NCI-H69 (cell line): ENCODE data around the gene FKTN.
A peak's percentile ranks its signal among the peaks of the same experiment; 100 is the strongest.
"Not testable (repeated sequence)": the region's sequence is repeated elsewhere in the genome, so short reads cannot be mapped to it uniquely, and the experiment has no call there.

ENCODE experiments used
- DNase-seq: peaks from one replicate; lab custom pipeline; 2025; lab: John Stamatoyannopoulos, UW

Gene FKTN

DNA sequence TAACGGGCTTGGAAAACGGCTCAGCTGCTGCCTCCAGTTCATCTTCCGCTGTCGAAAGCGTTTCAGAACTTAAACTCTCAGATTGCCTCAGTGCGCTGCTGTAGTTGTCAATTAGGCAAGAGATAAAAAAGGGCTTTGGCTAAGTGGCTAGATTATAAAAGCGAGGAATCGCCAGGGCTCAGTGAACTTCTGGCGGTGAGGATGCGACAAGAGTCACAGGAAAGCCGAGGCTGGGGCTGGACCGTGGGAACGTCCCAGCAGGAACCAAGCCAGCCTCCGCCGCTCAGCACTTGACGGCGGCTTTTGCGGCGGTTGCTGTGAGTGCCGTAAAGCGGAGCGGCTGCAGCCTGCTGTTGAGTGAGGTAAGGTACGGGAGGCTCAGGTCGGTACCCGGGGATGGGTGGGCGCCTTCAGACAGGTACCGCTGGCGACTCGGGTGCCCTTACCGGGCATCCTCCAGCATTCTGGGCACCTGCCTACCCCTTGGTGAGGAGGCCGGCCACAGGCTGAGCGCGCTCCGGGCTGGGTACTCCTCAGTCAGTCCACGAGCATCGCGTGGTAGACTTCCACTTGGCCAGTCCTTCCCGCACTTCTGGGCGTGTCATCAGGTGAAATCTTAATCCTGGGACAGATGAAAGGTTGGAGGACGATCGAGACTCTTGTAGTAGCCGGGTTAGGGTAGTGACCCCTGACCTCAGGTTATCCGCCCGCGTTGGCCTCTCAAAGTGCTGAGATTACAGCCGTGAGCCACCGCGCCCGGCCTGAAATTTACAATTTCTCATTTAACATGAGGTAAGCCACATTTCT lies at the start of gene FKTN:
FKTN (plus strand) TSS at position 328 of the 807 bp plus-strand sequence. CDS start 16,902 bp downstream, outside the sequence.
- peak; percentile 95 for DNase-seq

DNA sequence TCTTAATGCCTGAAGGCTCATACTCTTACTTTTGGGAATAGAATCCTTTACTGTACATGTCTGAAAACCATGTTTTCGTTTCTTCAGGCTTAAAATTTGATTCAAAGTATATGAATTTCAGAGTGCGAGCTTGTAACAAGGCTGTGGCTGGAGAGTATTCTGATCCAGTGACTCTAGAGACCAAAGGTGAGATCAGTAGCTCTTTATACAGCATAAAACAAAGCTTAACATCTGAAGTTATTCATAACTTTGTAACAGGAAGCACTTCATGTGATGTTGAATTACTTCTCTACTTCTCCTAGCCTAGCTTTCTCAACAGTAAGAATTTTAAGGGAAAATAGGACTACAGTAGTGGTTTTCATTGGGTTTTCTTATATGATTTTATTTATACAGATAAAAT lies 49.4 kb upstream of the FKTN start:
- no peak for DNase-seq

DNA sequence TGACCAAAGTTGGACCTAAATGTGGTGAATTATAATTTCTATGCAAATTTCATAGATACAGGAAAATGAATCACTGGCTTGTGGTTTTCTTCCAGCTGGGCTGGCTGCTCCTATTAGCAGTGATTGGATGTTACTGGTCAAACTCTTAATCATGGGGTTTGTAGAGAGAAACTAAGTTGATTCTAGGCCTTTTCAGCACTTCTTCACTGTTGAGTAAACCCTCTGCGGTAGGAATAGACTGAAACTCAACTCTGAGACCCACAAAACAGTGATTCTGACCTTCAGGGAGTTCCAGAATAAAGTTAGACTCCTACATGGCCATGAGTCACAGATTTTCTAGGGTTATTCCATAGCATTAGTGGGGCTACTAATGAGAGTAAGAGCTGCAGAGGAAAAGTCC lies 47.9 kb upstream of the FKTN start:
- DNase-seq = no peak

DNA sequence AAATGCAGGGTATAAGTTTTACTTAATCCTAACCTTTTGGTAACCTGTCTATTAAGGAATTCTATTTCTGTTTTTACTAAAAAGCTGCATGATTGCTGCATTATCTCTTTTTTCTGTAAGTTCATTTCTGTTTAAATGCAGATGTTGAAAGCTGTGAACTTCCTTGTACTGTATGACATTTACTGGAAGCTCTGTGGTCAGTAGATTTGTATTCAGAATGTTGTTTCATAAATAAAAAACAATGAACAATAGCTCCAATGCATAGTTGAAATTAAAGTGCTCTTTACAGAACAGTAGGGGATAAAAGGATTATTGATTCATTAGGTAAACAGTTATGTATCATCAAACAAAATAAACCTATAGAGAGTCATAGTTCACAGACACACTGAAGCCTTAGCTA lies 46.5 kb upstream of the FKTN start:
- DNase-seq = no peak

DNA sequence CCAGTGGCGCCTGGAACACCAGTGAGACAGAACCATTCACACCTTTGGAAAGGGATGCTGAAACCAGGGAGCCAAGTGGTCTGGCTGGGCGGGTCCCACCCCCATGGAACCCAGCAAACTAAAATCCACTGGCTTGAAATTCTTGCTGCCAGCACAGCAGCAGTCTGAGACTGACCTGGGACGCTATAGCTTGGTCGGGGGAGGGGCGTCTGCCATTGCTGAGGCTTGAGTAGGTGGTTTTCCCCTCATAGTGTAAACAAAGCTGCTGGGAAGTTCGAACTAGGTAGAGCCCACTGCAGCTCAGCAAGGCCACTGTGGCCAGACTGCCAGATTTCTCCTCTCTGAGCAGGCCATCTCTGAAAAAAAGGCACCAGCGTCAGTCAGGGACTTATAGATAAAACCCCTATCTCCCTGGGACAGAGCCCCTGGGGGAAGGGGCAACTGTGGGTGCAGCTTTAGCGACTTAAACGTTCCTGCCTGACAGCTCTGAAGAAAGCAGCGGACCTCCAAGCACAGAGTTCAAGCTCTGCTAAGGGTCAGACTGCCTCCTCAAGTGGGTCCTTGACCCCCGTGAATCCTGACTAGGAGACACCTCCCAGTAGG lies 42.0 kb upstream of the FKTN start:
- DNase-seq = no peak

DNA sequence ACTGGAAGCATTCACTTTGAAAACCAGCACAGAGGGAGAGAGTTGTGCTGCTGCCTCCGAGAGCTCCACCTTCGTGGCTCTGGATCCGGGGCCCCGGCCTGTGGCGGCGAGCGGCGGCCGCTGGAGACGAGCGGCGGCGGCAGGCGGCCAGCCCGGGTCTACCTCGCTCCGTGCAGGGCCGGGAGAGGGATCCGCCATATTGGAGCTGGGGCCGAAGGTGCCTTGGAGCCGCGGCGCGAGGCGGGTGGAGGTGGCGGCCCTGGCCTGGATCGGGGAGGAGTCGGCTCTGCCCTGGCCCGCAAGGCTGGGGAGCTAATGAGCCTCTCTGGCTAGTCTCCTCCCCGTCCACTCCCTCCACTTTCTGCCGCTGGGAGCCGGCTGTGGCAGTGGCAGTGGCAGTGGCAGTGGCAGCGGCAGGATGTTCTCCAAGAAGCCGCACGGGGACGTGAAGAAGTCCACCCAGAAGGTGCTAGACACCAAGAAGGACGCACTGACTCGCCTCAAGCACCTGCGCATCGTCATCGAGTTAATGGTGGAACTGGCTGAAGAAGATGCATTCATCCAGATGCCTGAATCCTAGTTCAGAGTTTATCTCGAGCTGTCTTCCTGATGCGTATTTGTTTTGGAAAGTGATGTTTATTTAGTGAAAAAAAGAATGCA lies 38.1 kb upstream of the FKTN start:
- peak; percentile 17 for DNase-seq

DNA sequence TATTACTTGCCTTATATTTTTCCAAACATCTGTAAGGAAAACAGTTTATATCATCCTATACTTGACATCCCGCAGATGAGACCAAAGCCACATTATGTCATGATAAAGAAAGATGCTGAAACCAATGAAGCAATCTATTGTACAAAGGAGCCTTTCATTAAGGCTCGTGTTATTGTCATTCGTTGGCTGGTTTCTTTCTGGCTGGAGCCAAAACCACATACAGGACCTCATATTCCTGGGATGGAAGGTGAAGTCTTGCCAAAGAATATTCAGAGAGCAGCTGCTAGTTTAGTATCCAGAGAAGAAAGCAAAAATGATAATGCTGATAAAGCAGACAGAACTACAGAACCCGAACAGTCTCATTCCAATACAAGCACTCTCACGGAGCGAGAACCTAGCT lies 36.9 kb upstream of the FKTN start:
- DNase-seq = not testable (repeated sequence)

DNA sequence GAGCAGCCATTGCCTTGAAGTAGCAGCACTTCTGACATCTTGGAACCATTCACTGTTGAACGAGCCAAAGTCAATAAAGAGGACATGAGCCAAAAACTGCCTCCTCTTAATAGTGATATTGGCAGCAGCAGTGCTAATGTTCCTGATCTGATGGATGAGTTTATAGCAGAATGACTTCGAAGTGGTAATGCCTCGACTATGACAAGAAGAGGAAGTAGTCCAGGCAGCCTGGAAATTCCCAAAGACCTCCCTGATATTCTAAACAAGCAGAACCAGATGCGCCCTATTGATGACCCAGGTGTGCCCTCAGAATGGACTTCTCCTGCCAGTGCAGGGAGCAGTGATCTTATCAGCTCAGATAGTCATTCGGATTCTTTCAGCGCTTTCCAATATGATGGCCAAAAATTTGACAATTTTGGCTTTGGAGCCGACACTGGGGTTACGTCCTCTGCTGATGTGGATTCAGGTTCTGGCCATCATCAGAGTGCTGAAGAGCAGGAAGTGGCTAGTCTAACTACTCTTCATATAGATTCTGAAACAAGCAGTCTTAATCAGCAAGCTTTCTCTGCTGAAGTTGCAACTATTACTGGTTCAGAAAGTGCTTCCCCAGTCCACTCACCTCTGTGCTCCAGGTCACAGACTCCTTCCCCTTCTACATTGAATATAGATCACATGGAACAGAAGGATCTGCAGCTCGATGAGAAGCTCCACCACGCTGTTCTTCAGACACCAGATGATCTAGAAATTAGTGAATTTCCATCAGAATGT lies 35.1 kb upstream of the FKTN start:
- not testable (repeated sequence) for DNase-seq

DNA sequence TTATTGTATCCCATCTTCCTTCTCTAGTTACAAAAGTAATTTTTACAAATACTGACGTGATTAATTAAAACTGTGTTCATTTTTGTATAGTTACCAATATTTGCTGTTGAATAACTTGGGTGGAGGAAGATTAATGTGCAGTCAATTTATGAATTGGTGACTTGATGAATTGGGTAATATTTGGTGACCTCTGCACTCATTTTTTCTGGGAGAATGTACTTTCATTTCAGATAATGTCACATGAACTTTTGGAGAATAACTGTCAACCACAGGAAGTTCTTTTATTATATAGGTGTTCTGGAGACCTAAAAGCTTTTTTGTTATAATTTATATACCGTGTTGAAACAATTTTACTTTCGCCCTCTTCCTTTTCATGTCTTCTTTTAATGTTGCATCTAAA lies 26.4 kb upstream of the FKTN start:
- DNase-seq = no peak

DNA sequence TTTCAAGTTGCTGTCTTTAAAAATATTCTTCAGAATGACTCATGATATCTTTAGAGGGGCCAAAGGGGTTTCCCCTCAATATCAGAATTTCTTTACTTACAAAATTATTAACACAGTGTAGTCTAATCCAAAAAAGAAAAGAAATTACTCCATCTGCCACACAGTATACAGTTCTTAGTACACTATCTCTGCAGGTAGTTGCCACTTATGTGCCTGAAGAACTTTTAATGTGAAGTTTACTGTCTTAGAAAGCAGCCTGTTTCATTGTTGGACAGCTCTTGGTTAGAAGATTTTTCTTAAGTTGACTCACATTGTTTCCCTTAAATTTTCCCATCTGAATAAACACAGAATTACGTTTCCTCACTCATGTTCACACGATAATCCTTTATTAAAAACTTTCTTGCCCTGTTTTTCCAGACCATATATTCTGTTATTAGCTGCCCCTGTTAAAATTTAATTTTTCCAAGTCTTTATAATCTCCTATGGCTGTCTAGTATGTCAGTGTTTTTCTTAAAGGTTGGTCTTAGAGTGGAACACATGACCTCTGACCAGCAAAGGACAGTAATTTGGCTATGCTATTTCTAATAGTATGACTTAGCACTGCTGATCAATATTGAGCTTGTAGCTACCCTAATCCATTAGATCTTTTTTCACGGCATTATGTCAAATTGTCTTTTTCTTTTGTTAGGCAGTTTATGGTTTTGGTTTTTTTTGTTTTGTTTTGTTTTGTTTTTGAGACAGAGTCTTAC lies 21.8 kb upstream of the FKTN start:
- no peak for DNase-seq

DNA sequence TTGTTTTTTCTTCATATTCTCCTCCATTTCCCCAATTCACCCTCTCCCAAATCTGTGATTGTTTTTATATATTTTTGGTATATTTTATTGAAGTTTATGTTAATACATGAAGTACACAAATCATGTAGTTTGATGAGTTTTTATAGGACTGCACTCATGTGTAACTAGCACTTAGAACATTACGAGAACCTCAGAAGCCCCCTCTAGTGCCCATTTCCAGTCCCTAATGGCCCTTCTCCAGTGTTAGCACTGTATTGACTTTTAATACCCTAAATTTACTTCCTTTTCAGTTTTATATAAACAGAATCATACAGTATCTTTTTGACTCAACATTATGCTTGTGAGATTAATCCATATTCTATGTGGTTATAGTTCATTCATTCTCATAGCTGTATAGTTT lies 18.5 kb upstream of the FKTN start:
- no peak for DNase-seq

DNA sequence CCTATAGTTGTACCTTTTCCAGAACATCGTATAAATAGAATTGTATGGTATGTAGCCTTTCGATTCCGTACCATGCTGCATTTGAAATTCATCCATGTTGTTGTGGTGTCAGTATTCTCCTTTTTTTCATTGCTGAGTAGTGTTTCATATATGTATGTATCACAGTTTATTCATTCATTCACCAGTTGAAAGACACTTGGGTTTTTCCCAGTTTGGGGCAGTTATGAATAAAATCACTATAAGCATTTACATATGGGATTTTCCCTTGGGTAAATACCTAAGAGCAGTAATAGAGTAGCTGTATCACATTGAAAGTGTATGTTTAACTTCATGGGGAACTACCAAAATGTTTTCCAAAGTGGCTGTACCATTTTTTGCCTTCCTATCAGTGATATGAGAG lies 16.1 kb upstream of the FKTN start:
- no peak for DNase-seq

DNA sequence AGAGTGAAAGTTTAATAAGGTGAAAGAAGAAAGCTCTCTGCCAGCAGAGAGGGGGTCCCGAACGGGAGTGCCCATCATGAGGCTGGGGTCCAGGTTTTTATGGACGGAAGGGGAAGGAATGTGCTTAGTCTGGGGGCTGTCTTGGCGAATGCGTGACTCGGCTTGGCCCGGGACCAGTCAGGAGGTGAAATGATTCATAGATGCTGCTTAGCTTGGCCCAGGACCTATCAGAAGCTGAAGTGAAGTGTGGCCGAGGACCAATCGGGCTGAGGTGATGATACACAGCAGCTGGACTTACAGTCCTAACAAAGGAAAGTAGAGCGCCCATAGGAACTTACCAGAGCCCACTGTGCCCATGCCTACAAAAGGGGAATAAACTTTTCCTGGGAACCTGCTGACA lies 3.9 kb upstream of the FKTN start:
- no peak for DNase-seq

DNA sequence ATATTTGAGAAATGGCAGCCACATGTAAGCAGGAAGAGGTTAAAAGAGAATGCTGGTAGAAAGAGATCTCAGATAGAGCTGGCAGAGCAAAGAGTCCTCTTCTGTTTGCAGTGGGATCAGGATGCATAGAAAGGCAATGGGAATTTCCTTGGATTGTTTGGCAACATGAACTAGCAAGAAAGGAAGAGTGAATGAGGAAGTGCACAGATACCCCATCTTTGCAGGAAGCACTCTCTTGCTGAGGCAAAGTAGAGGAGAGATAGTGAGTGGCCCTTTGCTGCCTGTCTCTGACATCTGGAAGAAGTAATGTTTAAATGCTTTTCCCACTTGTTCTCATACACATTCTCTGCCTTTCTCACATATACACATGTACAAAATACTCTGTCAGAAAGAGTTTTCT lies 14.5 kb downstream of the FKTN start:
- DNase-seq = no peak

DNA sequence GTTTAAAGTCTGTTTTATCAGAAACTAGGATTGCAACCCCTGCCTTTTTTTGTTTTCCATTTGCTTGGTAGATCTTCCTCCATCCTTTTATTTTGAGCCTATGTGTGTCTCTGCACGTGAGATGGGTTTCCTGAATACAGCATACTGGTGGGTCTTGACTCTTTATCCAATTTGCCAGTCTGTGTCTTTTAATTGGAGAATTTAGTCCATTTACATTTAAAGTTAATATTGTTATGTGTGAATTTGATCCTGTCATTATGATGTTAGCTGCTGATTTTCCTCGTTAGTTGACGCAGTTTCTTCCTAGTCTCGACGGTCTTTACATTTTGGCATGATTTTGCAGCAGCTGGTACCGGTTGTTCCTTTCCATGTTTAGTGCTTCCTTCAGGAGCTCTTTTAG lies 22.0 kb downstream of the FKTN start:
- DNase-seq = not testable (repeated sequence)

DNA sequence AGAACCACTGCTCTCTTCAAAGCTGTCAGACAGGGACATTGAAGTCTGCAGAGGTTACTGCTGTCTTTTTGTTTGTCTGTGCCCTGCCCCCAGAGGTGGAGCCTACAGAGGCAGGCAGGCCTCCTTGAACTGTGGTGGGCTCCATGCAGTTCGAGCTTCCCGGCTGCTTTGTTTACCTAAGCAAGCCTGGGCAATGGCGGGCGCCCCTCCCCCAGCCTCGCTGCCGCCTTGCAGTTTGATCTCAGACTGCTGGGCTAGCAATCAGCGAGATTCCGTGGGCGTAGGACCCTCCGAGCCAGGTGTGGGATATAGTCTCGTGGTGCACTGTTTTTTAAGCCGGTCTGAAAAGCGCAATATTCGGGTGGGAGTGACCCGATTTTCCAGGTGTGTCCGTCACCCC lies 23.6 kb downstream of the FKTN start:
- not testable (repeated sequence) for DNase-seq

DNA sequence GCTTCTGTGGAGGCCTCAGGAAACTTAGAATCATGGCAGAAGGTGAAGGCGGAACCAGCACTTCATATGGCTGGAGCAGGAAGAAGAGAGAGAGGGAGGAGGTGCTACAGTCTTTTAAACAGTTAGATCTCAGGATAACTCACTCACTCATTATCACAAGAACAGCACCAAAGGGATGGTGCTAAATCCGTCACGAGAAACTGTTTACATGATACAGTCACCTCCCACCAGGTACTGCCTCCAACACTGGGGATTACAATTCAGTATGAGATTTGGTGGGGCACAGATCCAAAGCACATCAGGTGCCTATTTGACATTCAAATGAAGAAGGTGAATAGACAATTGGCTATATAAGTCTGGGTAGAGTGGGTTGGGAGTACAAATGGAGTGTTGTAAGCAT lies 35.2 kb downstream of the FKTN start:
- no peak for DNase-seq

DNA sequence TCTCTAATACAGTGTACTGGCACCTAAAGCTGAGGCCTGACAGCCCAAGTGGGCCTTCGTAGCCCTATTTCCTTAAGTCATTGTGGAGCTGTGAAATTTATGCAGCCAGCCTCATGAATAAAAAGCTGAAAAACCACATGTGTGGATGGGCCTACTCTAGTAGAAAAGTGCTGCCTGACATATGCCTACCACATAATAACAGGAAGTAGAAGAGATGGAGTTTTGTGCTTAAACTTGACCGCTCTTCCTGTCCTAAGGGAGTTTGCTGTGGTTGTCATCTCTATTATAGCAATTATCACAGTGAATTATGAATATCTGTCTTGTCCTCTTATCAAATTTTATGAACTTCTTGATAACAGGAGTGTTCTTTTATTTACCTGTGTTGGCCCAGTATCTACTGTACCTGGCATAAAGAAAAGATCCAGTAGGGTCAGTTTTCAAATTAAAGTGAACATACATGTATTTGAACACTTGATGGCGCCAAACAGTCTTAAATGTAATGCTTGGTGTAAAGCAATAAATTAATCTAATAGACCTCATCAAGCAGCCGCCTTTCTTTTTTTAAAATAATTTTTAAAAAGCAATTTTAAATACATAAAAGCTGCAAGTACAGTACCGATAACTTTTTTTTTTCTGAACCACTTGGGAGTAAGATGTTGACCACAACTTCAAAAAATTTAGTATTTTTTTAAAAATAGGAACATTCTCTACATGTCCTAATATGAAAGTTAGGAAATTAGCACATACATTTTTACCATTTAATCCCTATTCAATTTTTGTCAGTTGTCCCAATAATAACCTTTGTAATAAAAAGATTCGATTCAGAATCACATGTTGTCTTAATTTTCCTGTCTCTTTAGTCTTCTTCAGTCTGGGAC lies 51.0 kb downstream of the FKTN start:
- DNase-seq = peak; percentile 81

DNA sequence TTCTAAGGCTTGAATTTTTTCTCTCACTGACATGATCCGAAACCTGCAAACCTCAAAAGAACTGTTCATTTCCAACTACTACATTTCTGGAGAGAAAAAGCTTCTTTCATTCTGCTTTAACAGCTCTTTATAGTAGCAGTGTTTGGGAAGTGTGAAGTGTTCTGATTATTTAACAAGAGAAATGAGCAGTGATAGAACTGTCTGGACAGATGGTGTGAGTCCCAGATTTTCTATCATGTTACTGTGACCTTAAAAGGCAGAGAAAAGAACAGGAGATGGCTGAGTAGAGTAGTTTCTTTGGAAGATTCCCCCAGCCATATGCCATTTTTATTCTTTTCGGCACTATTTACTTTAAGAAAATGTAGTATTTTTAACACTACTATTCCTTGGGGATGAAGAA lies 63.1 kb downstream of the FKTN start:
- DNase-seq = no peak

DNA sequence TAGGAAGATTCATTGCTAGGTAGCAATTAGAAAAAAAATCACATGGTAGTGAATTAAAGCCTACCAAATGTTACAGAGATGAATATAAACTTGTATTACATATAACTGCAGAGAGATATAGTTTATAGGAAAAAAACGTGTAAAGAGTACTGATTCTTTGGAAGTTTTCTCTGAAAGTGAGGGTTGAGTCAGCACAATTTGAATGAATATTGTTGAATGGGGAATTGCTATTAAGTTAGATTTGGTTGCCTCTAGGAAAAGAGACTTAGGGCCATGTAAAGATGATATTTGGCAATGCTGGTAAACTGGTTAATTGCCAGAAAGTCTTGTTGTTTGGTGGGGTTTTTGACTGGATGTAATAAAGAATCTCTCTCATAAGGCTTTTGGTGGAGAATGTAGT lies 67.2 kb downstream of the FKTN start:
- DNase-seq = no peak

DNA sequence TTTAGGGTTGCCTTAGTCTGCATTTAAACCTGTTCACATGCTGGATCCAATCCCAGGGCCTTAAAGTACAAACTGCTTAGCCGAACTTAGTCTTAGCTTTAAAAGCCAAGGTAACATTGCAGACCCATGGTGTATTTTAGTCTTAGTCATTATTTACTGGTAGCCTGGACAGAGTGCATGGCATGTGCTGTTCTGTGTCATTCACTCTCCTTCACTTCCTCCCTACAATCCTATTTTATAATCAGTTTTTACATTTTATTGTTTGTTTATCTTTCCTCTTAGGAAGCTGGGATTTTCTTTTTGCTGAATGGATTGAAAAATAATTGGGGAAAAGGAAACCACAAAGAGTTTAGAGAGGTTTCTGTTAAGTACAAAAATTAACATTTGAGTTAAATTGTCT lies 74.9 kb downstream of the FKTN start:
- DNase-seq = no peak
